Measurements from ENCODE around the gene CCDC187.
A peak's percentile ranks its signal among the peaks of the same experiment; 100 is the strongest.

The CCDC187 gene

GRCh38 chr9:136252846-136253245 lies 51.0 kb downstream of the CCDC187 start:
- DNase-seq (ENCODE audit: low spot score) = no peak

GRCh38 chr9:136252281-136252680 lies 51.6 kb downstream of the CCDC187 start:
- DNase-seq (ENCODE audit: low spot score) = no peak

GRCh38 chr9:136251264-136252115 lies 52.4 kb downstream of the CCDC187 start:
- DNase-seq (ENCODE audit: low spot score) = no peak

- DNase-seq (ENCODE audit: low spot score) = no peak
Observed at GRCh38 chr9:136250676-136251075, 53.2 kb downstream of the CCDC187 start.

- no peak for DNase-seq (ENCODE audit: low spot score)
Observed at GRCh38 chr9:136249877-136250559, 53.9 kb downstream of the CCDC187 start.

- no peak for DNase-seq (ENCODE audit: low spot score)
Observed at GRCh38 chr9:136248951-136249876, 54.7 kb downstream of the CCDC187 start.

- peak; percentile 58 for DNase-seq (ENCODE audit: low spot score)
Observed at GRCh38 chr9:136247947-136248637, 55.8 kb downstream of the CCDC187 start.

- no peak for DNase-seq (ENCODE audit: low spot score)
Observed at GRCh38 chr9:136247551-136247916, 56.4 kb downstream of the CCDC187 start.

- DNase-seq (ENCODE audit: low spot score) = no peak
Observed at GRCh38 chr9:136246849-136247550, 56.9 kb downstream of the CCDC187 start.

GRCh38 chr9:136245219-136246150 lies 58.4 kb downstream of the CCDC187 start, which contains the start of gene QSOX2:
QSOX2 (minus strand) TSS chr9:136245812; CDS start chr9:136245803, 9 bp downstream.
- peak; percentile 84 for DNase-seq (ENCODE audit: low spot score)

- DNase-seq (ENCODE audit: low spot score) = no peak
Observed at GRCh38 chr9:136244969-136245218, 59.0 kb downstream of the CCDC187 start.

GRCh38 chr9:136244122-136244968 lies 59.5 kb downstream of the CCDC187 start:
- DNase-seq (ENCODE audit: low spot score) = no peak

- DNase-seq (ENCODE audit: low spot score) = no peak
Observed at GRCh38 chr9:136243631-136244030, 60.3 kb downstream of the CCDC187 start.

- no peak for DNase-seq (ENCODE audit: low spot score)
Observed at GRCh38 chr9:136242918-136243525, 60.9 kb downstream of the CCDC187 start.

- DNase-seq (ENCODE audit: low spot score) = no peak
Observed at GRCh38 chr9:136242248-136242647, 61.6 kb downstream of the CCDC187 start.

- DNase-seq (ENCODE audit: low spot score) = no peak
Observed at GRCh38 chr9:136241542-136241941, 62.4 kb downstream of the CCDC187 start.

GRCh38 chr9:136240941-136241340 lies 63.0 kb downstream of the CCDC187 start:
- DNase-seq (ENCODE audit: low spot score) = no peak

GRCh38 chr9:136239983-136240330 lies 63.9 kb downstream of the CCDC187 start:
- no peak for DNase-seq (ENCODE audit: low spot score)
